ELF-1 (cell line): ENCODE measurements around the gene EXOC6.

Source experiments
- DNase-seq: peaks from one replicate; pipeline ENCODE4 v3.0.0-alpha.2; 2016; ENCODE audit warnings: low read depth, low spot score

Gene EXOC6, protein sequence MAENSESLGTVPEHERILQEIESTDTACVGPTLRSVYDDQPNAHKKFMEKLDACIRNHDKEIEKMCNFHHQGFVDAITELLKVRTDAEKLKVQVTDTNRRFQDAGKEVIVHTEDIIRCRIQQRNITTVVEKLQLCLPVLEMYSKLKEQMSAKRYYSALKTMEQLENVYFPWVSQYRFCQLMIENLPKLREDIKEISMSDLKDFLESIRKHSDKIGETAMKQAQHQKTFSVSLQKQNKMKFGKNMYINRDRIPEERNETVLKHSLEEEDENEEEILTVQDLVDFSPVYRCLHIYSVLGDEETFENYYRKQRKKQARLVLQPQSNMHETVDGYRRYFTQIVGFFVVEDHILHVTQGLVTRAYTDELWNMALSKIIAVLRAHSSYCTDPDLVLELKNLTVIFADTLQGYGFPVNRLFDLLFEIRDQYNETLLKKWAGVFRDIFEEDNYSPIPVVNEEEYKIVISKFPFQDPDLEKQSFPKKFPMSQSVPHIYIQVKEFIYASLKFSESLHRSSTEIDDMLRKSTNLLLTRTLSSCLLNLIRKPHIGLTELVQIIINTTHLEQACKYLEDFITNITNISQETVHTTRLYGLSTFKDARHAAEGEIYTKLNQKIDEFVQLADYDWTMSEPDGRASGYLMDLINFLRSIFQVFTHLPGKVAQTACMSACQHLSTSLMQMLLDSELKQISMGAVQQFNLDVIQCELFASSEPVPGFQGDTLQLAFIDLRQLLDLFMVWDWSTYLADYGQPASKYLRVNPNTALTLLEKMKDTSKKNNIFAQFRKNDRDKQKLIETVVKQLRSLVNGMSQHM

DNA sequence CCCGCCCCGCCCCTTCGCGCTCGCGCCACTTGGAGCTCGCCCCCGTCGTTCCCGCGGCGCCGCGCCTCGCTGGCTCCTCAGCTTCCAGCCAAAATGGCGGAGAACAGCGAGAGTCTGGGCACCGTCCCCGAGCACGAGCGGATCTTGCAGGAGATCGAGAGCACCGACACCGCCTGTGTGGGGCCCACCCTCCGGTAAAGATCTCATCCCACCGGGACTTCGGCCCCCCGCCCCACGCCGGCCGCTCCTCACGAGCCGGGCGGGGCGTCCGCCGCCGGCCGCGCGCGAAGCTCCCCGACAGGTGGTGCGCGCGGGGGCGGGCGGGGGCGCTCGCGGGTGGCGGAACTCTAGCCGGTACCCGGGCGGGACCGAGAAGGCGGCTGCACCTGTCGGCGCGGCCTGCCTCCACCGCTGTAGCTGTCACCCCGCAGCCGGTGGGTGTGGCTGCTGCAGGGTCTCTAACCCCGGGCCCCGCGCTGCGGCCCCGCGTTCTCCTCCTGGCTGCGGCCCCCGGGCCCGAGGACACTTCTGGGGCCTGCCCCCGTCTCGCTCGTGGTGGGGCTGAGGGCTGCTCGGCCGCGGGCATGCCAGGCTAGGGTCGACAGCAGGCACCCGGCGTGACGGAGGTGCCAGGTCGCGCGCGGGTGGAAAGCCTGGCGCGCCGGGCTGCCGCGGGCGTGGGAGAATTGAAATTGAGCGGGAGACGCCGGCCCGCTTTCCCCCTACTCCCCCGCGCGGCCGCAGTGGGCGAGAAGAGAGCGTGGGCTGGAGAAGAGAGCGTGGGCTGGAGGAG, at the start of gene EXOC6:
Gene EXOC6 (plus strand): TSS at position 80 of the 793 bp plus-strand sequence. CDS start 14 bp downstream, at position 94.
- DNase-seq, result peak; percentile 60

DNA sequence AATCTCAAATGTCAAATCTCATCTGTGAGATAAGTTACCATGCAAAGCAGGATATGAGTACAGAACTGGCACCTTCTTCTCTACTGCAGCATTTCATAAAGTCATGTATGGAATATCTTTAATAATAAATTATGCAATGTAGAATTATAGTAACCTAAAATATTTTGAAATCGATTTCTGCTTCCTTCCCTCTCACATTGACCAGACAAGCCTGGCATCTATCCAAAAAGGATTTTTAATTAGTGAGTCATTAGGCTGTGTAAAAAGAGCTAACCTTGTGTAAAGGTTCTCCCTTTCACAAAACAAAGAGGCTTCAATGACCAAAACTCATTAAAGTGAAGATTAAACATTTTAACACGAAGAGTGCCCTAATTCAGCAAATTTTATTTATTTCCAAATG, 48.8 kb upstream of the EXOC6 start:
- DNase-seq, result no peak

DNA sequence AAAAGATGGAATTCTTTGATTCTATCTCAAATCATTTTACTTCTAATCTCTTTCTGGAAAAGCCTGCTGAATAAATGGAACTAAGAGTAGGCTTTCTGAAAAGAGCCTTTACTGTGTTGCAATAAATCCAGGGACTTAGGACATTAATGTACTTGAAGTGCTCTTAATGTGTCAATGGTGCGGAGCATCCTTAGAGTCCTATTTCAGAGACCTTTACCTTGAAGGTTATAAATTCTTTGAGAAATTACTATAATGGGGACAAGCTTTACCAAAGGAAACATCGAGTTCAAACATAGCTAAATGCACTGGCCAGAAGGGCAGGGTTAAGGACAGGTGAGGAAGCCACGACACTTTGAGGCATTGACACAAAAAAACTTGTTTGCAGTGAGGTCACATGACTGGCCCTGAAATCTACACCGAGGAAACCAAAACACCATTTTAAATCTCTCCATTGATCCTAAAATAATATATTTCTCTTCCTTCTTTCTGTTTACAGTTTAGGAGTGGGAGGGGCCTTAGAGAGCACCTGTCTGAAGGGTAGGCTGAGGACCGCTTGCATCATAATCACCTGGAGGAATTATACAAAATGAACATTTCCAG, 48.1 kb upstream of the EXOC6 start:
- no peak for DNase-seq

DNA sequence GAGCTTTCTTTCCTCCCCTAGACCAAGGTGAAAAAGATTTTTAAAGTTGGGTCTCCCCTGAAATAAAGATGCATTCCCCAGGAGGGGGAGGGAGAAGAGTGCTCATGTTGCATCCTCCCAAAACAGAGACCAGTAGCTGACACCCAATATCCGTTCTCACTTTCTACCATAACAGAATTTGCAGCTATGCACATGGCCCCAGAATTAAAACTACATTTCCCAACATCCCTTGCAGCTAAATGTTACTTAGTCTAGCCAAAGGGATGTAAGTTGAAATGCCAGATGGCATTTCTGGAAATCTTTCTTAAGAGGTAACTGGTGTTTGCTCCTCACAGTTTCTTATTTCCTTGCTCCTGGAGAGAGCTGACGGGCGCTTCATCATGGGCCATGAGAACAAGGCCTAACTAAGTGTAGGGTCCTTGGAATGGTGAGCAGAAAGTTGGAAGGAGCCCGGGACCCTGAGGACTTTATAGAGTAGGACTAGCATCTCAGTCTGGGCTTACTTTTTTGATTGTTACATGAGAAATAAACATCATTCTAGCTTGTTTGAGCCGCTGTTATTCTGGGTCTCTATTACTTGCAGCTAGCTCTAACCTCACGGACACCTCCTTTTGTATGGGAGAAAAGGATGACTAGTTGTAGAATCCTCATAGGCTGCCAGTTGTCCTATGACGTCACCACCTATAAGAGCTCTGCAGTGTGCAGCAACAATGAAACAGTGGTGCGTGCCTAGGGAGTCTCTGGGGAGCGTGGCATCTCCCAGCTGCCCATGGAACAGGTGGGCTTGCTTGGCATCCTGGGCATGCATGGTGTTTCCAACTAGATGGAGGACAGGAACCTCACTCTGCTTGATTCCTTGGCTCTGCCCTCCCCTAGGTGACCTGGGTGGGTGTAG, 46.1 kb upstream of the EXOC6 start:
- no peak for DNase-seq

DNA sequence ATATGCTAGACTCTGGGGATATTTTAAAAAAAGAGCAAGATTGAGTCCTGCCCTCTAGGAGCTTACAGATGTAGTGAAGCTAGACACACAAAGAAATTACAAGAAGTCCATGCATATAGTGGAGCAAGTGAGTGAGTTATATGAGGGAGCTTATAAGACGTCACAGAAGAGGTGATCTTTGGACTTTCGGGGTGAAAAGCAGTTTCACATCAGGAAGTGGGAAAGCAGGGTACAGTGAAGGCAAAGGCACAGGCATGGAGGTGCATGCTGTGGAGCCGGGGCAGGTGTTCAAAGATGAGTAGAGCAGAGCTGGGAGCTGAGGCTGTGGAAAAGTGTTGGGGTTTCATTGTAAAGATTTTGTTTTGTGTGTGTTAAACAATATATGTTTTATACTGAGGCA, 38.5 kb upstream of the EXOC6 start:
- DNase-seq, result no peak

DNA sequence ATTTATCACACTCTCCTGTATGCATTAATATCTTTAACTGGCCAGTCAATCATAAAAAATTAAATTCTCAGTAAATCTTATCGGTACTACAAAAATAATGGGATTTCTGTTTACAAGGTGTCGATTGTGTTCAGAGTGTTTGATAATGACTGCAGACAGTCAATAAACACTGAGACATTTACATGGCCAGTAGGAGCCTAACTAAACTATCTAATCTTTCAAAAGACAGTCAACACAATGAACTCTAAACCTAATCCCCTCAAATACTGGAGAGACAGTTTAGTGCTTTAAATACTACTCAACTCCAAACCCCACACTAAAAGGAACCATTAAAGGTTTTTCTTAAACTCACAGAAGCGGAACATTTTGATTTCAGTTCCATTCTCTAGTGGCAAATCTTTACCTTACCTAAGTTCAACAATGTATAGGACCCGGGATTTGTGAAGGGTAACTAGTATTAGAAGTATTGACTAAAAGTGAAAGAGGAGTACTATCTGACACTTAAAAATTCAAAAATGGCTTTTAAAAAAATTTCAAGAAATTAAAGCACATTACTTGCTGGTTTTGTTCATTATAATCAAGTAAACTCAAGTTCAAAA, 37.3 kb upstream of the EXOC6 start:
- no peak for DNase-seq

DNA sequence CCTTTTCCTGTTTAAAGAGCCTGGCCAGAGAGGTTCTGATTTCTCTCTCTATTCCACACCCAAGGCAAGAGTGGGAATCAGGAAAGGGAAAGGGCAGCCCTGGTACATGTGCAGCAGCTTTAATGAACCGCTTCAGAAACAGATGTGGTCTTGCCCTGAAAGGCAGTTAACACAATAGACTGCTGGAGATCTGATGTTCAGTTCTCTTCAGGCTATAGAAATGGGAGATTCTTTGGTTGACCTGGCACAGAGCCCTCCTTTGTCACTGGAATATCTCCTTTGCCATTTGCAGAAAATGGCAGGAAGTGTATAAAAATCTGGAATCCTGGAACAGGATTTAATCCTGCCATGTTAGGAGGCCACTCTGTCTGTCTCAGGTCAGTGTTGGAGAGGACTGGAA, 36.3 kb upstream of the EXOC6 start:
- no peak for DNase-seq

DNA sequence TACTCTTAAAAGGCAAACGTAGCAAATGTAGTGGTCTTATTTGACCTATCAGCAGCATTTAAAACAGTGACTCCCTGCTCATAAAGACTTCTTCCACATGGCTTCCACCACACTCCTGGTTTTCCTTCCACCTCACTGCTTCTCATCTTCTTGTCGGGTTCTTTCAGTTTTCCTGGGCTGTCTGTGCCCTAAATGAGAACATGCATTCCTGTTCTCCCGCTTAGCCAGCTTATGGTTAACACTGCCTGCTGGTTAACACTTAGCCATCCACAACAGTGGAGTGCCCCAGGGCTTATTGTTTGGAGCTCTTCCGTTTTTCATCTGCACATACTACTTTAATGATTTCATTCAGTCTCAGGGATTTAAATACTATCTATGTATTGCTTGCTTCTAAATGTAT, 34.3 kb upstream of the EXOC6 start:
- no peak for DNase-seq

DNA sequence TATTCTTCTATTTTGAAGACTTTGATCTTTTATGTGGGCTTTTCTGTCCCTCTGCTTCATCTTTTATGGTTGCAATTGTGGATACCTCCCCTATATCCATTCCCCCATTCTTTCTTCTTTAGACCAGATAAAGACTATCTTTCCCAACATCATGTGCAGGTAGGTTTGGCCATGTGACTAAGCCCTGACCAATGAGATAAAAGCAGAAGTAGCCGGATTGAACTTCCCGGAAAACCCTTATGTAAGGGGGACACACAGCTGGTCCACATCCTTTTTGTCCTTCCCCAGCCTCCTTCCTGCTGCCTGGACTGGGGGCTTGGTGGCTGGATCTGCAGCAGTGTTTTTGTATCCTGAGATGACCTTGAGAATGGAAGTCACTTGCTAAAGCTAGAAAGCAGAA, 33.5 kb upstream of the EXOC6 start:
- DNase-seq, result no peak

DNA sequence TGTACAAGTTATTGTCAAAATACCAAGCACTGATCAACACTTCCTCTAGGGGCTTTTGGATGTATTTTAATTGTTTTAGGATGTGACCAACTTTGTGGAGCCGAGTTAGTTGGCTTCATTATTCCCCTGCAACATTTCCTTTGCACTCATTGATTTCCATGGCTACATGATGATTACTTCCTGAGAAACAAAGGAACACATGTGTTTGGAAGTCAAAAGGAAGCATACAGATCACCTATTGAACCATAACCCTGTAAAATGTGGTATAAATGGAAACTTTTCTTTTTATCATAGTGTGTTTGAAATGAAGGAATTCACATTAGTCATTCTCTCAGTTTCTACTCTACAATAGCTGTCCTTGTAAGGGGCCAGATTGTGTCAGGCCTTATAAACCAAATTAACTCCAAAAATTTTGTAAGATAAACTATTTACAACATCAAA, 32.2 kb upstream of the EXOC6 start:
- DNase-seq, result no peak

DNA sequence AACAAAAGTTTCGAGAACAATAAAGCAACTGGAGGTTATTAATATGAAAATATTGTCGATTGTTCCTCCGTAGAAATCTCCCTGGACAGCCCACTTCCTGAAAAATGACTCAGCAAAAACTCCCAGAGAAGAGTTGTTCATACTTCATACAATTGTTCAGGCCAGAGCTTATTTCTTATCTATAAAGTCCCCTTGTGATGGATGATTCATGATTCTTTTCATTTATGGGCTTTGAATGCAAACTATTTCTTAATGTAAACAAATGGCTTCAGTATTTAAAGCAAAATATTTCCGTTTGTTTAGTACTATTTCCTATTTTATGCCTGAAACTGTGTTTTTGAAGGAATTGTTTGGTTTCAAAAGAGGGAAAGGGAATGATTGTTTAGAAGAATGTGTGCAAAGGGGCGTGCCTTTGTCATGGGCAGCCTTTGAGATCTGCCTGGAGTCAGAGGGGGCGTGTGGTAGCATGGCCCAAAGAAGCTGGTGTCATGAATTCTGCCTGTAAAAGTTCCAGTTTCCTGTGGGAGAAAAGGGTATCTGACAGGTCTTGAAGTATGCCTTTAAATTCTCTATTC, 26.2 kb upstream of the EXOC6 start:
- no peak for DNase-seq

DNA sequence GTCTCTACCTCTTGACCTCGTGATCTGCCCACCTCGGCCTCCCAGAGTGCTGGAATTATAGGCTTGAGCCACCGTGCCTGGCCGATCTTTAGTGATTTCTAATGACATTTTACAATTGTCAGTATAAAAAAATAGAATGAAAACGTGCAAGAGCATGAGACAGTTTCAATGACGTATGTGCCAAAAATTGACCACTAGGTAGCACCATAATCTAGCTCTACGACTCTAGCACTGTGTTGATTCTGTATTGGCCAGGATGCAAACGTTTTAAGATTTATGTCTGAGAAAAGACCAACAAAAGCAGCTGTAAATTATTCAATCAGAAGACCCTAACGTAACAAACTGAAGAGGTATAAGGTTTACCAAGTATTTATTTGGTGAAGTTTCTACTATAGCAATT, 25.4 kb upstream of the EXOC6 start:
- no peak for DNase-seq

DNA sequence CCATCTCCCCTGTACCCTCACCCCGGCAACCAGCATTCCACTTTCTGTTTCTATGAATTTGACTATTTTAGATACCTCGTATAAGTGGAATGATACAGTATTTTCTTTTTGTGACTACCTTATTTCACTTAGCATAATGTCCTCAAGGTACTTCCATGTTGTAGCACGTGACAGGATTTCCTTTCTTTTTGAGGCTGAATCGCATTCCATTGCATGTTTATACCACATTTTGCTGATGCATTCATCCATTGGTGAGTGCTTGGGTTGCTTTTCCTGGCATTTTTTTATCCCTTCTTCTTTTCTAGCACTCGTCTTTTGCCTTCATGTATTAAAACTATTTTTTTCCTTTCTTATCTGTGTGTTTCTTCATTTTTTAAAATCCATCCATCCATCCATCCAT, 22.3 kb upstream of the EXOC6 start:
- no peak for DNase-seq

DNA sequence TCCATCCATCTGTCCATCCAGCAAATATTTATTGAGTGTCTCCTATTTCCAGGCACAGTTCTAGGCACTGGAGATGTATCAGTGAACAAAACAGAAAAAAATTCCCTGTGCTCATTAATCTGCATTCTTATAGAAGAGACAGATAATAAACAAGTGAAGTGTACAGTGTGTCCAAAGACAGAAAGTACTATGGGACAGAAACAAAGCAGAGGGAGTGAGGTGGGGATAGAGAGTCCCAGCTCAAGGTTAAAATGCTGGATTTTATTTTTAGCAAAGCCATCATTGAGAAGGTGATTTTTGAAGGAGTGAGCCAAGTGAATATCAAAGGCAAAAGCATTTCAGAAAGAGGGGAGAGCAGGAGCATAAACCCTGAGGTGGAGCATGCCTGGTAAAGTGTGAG, 21.8 kb upstream of the EXOC6 start:
- no peak for DNase-seq

DNA sequence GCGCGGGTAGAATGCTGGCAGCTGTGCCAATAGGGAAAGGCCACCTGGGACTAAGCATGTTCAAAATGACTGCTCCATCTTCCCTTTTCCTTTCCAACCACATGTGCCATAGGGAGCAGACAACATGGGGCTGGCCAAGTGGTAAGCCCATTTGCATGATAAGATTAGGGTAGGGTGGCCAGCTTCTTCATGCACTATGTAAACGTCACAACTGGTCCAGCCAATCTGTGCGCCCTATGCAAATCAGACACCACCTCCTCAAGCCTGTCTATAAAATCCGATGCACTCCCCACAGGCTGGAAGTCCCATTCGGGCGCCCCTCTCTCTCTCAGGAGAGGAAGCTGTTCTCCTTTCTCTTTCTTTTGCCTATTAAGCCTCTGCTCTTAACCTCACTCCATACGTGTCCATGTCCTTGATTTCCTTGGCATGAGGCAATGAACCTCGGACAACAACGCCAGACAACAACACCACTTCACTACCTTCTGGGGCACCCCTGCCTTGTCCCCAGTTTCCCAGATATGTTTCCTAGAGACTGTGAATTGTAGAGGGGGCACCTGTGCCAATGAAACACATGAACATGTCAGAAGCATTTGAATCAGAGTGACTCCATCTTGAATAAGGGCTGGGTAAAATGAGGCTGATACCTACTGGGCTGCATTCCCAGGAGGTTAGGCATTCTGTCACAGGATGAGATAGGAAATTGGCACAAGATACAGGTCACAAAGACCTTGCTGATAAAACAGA, 19.1 kb upstream of the EXOC6 start:
- peak; percentile 30 for DNase-seq

DNA sequence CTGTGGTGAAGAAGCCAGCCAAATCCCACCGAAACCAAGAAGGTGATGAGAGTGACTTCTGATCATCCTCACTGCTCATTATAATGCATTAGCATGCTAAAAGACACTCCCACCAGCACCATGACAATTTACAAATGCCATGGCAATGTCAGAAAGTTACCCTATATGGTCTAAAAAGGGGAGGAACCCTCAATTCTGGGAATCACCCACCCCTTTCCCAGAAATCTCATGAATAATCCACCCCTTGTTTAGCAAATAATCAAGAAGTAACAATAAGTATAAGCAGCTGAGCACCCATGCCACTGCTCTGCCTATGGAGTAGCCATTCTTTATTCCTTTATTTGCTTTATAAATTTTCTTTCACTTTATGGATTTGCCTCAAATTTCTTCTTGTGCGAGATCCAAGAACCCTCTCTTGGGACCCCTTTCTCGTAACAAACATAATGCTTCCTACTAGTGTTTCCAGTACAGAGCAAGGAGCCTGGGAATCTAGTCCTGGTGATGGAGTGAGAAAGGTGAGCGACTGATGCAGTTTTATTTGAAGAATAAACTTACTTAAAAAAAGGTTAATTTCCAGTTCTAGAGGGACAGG, 18.4 kb upstream of the EXOC6 start:
- no peak for DNase-seq

DNA sequence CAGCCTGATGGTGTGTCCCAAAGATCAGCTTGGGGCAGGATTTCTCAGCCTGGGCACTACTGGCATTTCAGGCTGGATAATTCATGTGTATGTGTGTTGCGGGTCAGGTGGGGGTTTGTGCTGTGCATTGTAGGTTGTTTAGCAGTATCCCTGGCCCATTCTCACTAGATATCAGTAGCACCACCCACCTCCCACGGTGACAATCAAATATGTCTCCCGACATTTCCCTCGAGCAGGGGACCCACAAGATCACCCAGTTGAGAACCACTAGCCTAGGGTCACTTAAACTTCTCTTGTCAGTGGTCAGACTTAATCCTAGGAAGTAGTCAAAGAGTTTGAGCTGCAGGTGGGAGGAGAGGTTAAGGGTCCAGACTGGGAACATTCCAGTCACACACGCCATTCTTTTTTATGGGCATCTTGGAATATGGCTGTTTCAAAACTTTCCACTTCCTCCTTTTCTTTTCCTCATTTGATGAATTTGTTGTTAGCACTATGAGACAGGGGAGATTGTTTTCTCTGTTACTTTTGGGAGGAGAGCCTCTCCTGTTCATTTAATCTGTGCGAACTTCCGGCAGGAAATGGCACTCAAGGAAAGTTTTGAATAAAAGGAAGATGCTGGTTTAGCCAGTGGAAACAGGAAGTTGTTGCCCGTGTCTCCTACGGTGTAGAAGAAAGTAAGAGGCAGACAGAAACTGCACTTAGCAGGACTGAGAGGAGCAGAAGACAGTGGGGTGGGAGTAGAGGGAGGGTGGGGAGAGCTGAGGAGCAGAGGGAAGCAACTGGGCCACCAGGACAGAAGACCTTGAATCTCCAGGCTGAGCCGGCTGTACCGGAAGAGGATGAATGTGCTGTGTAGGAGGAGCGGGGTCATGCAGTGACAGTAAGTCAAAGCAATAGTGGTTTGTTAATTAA, 17.6 kb upstream of the EXOC6 start:
- no peak for DNase-seq

DNA sequence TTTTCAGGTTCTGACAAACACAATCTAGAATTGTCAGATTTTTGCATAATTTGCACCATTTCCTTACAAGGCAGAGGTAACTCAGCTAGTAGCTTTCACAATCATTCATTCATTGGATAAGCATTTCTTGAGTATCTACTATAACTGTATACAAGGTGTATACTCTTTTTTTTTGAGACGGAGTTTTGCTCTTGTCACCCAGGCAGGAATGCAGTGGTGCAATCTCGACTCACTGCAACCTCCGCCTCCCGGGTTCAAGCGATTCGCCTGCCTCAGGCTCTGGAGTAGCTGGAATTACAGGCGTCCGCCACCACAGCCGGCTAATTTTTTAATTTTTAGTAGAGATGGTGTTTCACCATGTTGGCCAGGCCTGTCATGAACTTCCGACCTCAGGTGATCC, 16.2 kb upstream of the EXOC6 start:
- DNase-seq, result no peak
